Measurements from ENCODE around the gene PTBP1.

The PTBP1 gene

DNA sequence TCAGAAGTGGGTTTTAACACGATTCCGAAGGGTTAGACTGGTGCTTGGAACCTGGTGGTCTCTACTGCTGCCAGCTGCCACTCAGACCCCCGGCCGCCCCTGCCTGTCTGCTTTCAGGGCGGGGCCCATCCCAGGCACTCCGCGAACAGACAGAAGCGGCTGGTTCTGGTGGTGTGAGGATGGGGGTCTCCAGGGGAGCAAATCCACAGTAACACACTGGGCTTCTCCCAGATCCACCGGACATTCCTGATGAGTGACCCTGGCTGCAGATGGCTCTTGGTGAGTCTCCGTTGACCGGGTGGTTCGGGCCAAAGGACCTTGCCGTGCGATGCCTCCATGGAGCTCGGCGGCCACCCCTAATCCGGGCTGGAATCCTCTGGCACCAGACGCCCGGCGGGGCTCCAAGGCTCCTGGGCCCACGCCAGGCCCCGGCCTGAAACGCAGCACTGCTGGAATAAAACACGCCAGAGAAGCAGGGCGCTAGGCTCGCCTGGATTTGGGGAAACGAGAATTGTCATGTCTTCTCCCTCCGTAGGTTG is 2.1 kb upstream of the PTBP1 start:
- H3K27ac ChIP-seq: no peak overlapping the region
- no peak for DNase-seq (ENCODE audit: low read depth, low spot score)

- no peak overlapping the region for H3K27ac ChIP-seq
- no peak for DNase-seq (ENCODE audit: low read depth, low spot score)
These were observed 1.3 kb upstream of the PTBP1 start for GRCh38 chr19:795691-796581.

DNA sequence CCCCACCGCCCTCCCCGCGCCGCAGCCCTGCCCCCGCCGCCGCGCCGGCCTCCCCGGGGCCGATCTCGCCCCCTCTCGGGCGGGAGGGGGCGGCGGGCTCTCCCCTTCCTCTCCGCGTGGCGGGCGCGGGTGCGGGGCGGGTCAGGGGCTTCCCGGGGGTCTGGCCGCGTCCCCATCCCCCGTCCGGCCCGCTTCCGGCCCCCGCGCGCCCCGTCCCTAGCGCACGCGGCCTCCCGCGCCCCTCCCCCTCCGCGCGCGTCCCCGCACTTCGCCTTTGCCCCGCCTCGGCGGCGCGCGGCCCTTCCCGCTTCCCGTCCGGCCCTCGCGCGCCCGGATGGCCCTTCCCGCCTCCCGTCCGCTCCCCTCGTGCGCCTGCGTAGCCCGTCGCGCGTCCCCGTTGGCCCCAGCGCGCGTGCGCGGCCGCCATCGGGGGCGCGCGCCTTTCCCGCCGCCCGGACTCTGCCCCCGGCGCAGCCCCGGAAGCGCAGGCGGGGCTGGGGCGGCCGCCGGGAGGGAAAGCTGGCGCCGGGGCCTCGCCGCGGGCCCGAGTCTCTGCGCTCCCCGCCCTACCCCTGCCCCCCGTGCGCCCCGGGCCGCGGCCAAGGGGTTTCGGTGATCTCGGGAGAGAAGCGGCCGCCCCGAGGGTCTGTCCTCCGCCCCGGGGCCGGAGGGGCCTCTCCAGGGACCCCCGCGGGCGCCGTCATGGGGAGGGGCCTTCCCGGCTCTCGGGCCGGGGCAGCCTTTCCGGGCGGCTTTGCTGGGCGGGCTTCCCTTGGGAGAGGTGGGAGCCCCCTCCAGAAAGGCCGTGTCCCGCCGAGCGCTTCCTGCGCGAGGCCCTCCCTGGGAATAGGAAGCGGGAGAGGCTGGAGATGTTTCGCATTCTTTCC is 519 bp downstream of the PTBP1 start:
- H3K27ac ChIP-seq: peak overlapping the region; percentile 95
- DNase-seq (ENCODE audit: low read depth, low spot score): peak; percentile 39

DNA sequence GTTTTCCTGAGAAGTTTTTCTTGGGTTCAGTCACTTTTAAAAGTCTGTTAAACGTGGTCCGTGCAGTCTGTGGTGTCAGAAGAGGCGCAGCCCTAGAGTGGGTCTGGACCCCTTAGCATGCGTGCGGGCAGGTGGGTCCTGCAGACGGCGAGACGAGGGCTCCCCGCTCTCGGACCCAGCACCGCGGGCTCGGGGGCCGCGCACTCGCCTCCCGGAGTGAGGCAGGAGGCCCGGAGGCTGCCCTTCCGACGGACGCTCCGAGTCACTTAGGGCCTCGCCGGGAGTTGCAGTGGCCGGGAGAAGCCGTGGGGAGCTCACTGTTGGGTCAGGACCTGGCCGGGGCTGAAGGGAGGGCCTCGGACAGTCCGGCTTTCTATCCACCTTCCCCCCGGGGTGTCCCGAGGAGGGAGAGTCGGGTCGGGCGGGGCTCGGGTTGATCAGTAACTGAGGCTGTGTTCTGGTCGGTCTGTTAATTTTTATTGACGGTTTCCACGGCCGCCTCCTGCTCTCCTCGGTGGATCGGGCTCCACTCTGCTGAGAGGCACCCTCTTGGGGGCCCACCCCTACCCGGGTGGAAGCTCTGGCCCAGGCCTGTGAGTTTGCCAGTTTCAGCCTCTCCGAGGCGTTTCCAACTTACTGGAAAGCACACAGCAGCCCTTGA is 1.3 kb downstream of the PTBP1 start:
- peak overlapping the region; percentile 95 for H3K27ac ChIP-seq

DNA sequence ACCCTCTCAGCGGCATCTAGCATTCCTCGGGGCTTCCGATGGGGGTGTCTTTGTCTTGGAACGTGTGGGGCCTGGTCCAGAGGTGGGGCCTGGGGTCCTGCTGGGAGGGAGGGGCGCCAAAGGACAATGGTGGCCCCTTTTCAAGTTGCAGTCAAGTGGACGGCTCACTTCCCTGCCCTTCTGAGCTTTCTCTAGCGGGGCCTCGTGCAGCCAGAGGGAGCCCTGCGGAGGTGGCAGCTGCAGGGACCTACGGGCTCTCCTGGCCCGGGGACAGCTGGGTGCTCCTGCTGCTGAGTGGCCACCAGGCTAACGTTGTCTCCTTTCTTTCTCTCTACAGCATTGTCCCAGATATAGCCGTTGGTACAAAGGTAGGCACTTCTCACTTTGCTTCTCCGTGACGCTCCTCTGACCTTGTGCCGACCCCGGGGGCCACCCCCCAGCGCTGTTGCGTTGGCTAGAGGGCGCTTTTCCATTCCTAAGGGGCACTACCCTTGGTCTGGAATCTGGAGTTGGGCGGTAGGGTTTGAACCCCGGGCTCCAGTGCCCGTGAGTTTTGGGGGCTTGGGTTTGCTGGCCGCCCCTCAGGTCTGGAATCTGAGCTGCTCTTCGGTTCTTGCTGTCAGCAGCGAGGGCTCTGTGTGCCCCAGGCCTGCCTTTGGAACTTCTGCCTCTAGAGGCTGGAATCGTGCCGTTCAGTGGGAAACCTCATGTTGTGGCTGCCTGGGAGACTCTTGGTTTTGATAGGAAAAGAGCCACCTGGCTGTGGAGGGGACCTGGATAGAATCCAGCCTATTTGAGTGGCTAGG is 2.0 kb downstream of the PTBP1 start:
- peak overlapping the region; percentile 95 for H3K27ac ChIP-seq
- DNase-seq (ENCODE audit: low read depth, low spot score): no peak

More for the DNA sequence above, 1.3 kb downstream of the PTBP1 start:
- DNase-seq (ENCODE audit: low read depth, low spot score): no peak

- peak overlapping the region; percentile 95 for H3K27ac ChIP-seq
- DNase-seq (ENCODE audit: low read depth, low spot score): peak; percentile 60
These were observed 3.2 kb downstream of the PTBP1 start for GRCh38 chr19:800360-801029.

DNA sequence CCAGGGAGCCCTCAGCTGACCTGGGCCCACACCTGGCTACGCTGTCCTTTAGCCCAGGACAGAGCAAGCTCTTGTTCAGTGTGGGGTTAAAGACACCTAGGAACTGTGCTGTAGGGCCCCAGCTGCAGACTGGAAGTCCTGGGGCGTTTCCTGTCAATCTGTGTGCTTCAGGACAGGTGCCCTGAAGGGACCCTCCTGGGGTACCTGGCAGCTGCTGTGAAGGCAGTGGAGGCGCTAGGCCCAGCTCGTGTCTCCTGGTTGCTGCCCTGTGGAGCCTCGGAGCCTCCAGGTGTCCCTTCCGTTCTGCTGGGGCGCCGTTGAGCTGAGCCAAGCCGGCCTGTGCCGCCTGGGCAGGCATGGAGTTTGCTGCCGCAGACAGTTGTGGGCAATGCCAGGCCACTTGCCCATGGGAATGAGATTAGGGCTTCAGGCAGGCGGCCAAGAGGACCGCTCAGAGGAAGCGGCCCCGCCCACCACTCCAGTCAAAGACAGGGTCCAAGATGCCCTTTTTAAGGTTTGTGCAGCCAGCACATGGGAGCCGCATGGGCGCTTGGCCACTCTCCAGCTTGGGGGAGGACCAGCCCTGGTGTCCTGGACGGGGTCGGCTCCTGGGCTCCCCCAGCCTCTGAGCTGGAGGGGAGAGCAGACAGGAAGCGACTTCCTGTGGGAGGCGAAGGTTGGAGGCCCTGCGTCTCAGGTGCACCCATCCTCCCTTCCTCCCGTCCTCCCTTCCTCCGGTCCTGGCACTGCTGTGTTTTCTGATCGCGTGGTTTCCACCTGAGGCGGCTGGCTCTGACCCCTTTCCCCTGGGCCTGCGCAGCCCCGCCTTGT is 4.0 kb downstream of the PTBP1 start:
- DNase-seq (ENCODE audit: low read depth, low spot score): no peak
- peak overlapping the region; percentile 95 for H3K27ac ChIP-seq

- no peak for DNase-seq (ENCODE audit: low read depth, low spot score)
- peak overlapping the region; percentile 95 for H3K27ac ChIP-seq
These were observed 4.7 kb downstream of the PTBP1 start for GRCh38 chr19:801861-802497.

GRCh38 chr19:802498-803098 is 5.3 kb downstream of the PTBP1 start:
- H3K27ac ChIP-seq: no peak overlapping the region

DNA sequence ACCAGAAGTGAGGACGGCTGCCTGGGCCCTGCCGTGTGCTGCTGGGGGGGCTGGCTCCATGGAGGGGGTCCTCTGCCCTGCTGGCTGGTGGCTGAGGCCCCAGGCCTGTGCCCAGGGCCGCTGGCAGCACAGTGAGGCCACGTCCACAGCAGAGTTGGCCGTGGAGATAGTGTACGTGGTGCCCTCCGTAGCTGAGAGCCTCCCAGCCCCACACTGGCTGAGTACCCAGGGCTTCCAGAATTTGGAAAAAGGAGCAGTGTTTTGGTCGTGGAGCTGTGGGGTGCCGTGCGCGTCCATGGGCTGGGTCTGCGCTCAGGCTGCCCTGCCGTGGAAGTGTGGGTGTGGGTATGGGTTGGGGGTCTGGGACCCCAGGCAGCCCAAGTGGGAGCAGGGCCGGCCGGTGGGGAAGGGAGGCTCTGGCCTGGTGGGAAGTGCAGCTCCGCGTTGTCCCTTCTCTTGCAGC is 5.9 kb downstream of the PTBP1 start:
- no peak for DNase-seq (ENCODE audit: low read depth, low spot score)
- H3K27ac ChIP-seq: no peak overlapping the region

More at GRCh38 chr19:802498-803098, 5.3 kb downstream of the PTBP1 start:
- no peak for DNase-seq (ENCODE audit: low read depth, low spot score)

DNA sequence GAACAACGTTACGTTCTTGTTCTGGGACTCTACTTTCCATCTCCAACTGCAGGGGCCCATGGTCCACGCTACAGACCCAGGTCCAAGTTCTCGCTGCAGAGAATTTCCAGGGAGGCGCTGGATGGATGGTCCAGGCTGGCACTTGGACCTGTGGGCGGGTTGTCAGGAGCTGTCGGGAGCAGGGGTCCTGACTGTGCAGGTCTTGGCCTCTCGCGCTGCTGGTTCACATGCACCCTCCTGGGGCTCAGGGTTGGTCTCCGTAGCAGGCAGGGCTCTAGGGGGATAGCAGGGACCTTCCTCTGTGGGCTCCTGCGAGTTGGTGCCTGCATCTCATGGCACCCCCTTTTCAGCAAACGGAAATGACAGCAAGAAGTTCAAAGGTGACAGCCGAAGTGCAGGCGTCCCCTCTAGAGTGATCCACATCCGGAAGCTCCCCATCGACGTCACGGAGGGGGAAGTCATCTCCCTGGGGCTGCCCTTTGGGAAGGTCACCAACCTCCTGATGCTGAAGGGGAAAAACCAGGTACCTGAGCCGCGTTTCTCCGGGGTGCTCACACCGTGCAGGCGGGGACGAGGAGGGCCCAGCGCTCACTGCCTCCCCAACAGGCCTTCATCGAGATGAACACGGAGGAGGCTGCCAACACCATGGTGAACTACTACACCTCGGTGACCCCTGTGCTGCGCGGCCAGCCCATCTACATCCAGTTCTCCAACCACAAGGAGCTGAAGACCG is 6.6 kb downstream of the PTBP1 start:
- H3K27ac ChIP-seq: no peak overlapping the region
- no peak for DNase-seq (ENCODE audit: low read depth, low spot score)

GRCh38 chr19:804419-805165 is 7.3 kb downstream of the PTBP1 start:
- no peak overlapping the region for H3K27ac ChIP-seq
- DNase-seq (ENCODE audit: low read depth, low spot score): no peak

DNA sequence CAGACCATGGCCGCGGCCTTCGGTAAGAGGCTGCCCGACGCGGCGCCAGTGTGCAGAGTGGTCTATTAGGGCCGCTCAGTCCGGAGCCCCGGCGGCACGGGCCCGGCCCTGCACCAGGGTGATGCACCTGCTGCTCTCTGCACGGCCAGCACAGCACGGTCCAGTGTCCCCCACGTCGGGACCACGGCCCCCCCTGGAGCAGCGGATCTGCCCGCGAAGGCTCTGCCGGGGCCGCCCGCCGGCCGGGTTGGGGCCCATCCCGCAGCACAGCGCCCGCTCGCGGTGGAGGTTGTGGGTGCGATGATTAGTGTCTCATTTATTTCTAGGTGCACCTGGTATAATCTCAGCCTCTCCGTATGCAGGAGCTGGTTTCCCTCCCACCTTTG is 7.9 kb downstream of the PTBP1 start:
- no peak overlapping the region for H3K27ac ChIP-seq
- DNase-seq (ENCODE audit: low read depth, low spot score): no peak

DNA sequence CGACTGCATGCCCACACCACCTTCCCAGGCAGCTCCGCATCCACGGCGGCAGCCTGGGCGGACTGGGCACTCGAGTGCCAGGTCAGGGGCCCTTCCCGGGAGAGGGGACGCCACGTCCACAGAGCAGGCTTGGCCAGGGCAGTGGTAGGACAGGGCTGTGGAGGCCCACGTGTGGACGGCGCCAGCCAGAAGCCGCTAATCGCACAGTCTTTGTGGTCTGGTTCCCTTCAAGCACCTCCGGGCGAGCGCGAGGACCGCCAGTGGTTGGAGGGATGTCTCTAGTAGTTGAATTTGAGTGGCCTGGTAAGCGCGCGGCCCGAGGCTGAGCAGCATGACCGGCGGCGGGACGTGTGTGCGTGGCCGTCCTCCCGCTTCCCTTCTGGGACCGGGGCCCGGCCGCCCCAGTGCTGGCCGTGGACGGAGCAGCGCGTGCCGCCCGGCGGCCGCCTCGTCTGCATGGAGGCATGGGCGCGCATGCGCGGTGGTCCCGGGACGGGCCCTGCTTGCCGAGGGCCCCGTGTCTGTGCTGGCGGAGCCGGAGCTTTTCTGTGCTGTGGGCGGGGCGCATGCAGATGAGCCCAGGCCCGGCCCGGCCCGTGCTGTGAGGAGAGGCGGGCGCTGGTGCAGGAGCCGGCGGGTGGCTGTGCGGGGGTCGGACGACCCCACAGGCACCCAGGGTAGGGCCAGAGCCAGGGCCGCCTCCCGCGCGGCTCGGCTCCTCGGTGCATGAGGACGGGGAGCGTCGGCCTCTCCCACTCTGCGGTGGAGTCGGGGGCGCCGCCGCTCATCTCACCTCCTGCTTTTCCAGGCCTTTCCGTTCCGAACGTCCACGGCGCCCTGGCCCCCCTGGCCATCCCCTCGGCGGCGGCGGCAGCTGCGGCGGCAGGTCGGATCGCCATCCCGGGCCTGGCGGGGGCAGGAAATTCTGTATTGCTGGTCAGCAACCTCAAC is 8.6 kb downstream of the PTBP1 start:
- no peak for DNase-seq (ENCODE audit: low read depth, low spot score)
- H3K27ac ChIP-seq: no peak overlapping the region

All from epithelial cell of prostate (primary cell).